IMR-90 (cell line): Measurements from ENCODE around the gene NUP50. TPM values are rescaled to one million over a fixed set of nuclear protein-coding genes. Genes with fewer than 3 reads are reported as not detected.

Experiments used
- ATAC-seq: fragments of 200-7000 bp; cut with Tn5 transposase; 2 replicates; pipeline ENCODE4 v1.9.1; 2020; ENCODE audit warnings: low read depth, mild to moderate bottlenecking, moderate library complexity
- BruUV-seq: library from RNA; stranded (reverse); fragments of 400-500 nt; replicated peaks from 2 replicates; lab custom pipeline; 2021; lab: Mats Ljungman, UMichigan
- CTCF ChIA-PET: fragments of 300-600 bp; formaldehyde crosslinking; extraction: SDS; loops from one replicate; lab custom pipeline; 2021; ENCODE audit warnings: antibody characterized with exemption; lab: Yijun Ruan, JAX
- POLR2A ChIA-PET: fragments of 300-600 bp; sonication (Branson Sonifier 250); formaldehyde crosslinking; loops from one replicate; lab custom pipeline; 2022; ENCODE audit warnings: antibody characterized with exemption; ENCODE audit not compliant: unreplicated experiment; lab: Charles Lee
- DNase-seq: peaks from one replicate; pipeline ENCODE4 v3.0.0; 2013
- H2AFZ ChIP-seq: replicated peaks from 2 replicates; pipeline ENCODE3; 2013; ENCODE audit warnings: low read length, mild to moderate bottlenecking; ENCODE audit not compliant: poor library complexity
- H2AK5ac ChIP-seq: 2 replicates; pipeline ENCODE4 v1.6.1; 2013; ENCODE audit warnings: low read depth, low read length, inconsistent platforms
- H2AK9ac ChIP-seq: replicated peaks from 2 replicates; pipeline ENCODE3; 2013; ENCODE audit warnings: mild to moderate bottlenecking, low read depth, low read length, moderate library complexity; ENCODE audit not compliant: poor library complexity
- H2BK120ac ChIP-seq: 2 replicates; pipeline ENCODE4 v1.6.1; 2013; ENCODE audit warnings: low read depth, low read length, inconsistent platforms
- H2BK15ac ChIP-seq: 3 replicates; pipeline ENCODE4 v1.6.1; 2013; ENCODE audit warnings: low read depth, low read length, inconsistent platforms
- H2BK20ac ChIP-seq: 2 replicates; pipeline ENCODE4 v1.6.1; 2013; ENCODE audit warnings: low read depth, mild to moderate bottlenecking, inconsistent platforms, low read length, moderate library complexity
- H2BK5ac ChIP-seq: 2 replicates; pipeline ENCODE4 v1.6.1; 2013; ENCODE audit warnings: mild to moderate bottlenecking, low read depth, low read length, inconsistent platforms; ENCODE audit not compliant: poor library complexity, severe bottlenecking
- H3K14ac ChIP-seq: replicated peaks from 2 replicates; pipeline ENCODE4 v1.6.1; 2013; ENCODE audit warnings: low read depth, low read length, inconsistent platforms
- H3K18ac ChIP-seq: 2 replicates; pipeline ENCODE4 v1.6.1; 2013; ENCODE audit warnings: low read depth, low read length, control low read depth
- H3K23ac ChIP-seq: 2 replicates; pipeline ENCODE4 v1.6.1; 2013; ENCODE audit warnings: low read depth, low read length, inconsistent platforms
- H3K27ac ChIP-seq: 2 replicates; pipeline ENCODE4 v1.5.1; 2013; ENCODE audit warnings: mild to moderate bottlenecking, control low read depth, low read length; ENCODE audit not compliant: insufficient read depth
- H3K27me3 ChIP-seq: 2 replicates; pipeline ENCODE4 v1.6.1; 2013; ENCODE audit warnings: low read length; ENCODE audit not compliant: control insufficient read depth, insufficient read depth
- H3K36me3 ChIP-seq: 2 replicates; pipeline ENCODE4 v1.6.1; 2013; ENCODE audit warnings: low read length, mixed read lengths; ENCODE audit not compliant: control insufficient read depth, insufficient read depth
- H3K4ac ChIP-seq: 2 replicates; pipeline ENCODE4 v1.6.1; 2013; ENCODE audit warnings: low read depth, low read length, inconsistent platforms
- H3K4me1 ChIP-seq: 2 replicates; pipeline ENCODE4 v1.6.1; 2013; ENCODE audit warnings: low read length, mixed read lengths; ENCODE audit not compliant: control insufficient read depth, insufficient read depth
- H3K4me2 ChIP-seq: 2 replicates; pipeline ENCODE4 v1.6.1; 2013; ENCODE audit warnings: low read depth, mild to moderate bottlenecking, control low read depth, low read length, moderate library complexity
- H3K4me3 ChIP-seq: 2 replicates; pipeline ENCODE4 v1.5.1; 2013; ENCODE audit warnings: low read depth, mild to moderate bottlenecking, control low read depth, low read length, moderate library complexity; ENCODE audit not compliant: insufficient read depth
- H3K56ac ChIP-seq: 2 replicates; pipeline ENCODE4 v1.6.1; 2013; ENCODE audit warnings: low read length, inconsistent platforms; ENCODE audit not compliant: insufficient read depth; ENCODE audit errors: extremely low read depth
- H3K79me1 ChIP-seq, 2 experiments: 2 replicates each; pipeline ENCODE4 v1.6.1; 2013; ENCODE audit warnings: low read length in 2 of 2, inconsistent platforms in 1 of 2, low read depth in 1 of 2
- H3K9ac ChIP-seq: 2 replicates; pipeline ENCODE4 v1.6.1; 2013; ENCODE audit warnings: low read depth, low read length, control low read depth
- H3K9me1 ChIP-seq: 2 replicates; pipeline ENCODE4 v1.6.1; 2013; ENCODE audit warnings: low read length, inconsistent platforms; ENCODE audit not compliant: insufficient read depth
- H3K9me3 ChIP-seq: 2 replicates; pipeline ENCODE4 v1.6.1; 2013; ENCODE audit warnings: low read length; ENCODE audit not compliant: control insufficient read depth, insufficient read depth
- H4K20me1 ChIP-seq: 2 replicates; pipeline ENCODE4 v1.6.1; 2013; ENCODE audit warnings: low read length, inconsistent platforms; ENCODE audit not compliant: insufficient read depth
- H4K5ac ChIP-seq: 2 replicates; pipeline ENCODE4 v1.6.1; 2013; ENCODE audit warnings: mild to moderate bottlenecking, low read depth, low read length, control low read depth
- H4K8ac ChIP-seq, 2 experiments: 2 replicates each; pipeline ENCODE4 v1.6.1; 2013; ENCODE audit warnings: low read depth in 2 of 2, low read length in 2 of 2, control low read depth in 1 of 2, inconsistent platforms in 1 of 2
- H4K91ac ChIP-seq: 2 replicates; pipeline ENCODE4 v1.6.1; 2013; ENCODE audit warnings: low read depth, low read length, inconsistent platforms; ENCODE audit not compliant: insufficient read depth
- BHLHE40 ChIP-seq: fragments of 150-350 bp; IDR thresholded peaks from 2 replicates; pipeline ENCODE4 v1.6.1; 2016; ENCODE audit warnings: mild to moderate bottlenecking, low read depth, low read length
- CEBPB ChIP-seq: IDR thresholded peaks from 2 replicates; pipeline ENCODE4 v1.6.1; 2012; ENCODE audit warnings: low read depth, low read length, improper control_type of control experiment
- CHD1 ChIP-seq: IDR thresholded peaks from 2 replicates; pipeline ENCODE4 v1.6.1; 2012; ENCODE audit warnings: low read depth, low read length, improper control_type of control experiment
- CTCF ChIP-seq: conservative IDR thresholded peaks from 2 replicates; pipeline ENCODE4 v1.5.1; 2012; ENCODE audit warnings: mild to moderate bottlenecking, low read depth, low read length, improper control_type of control experiment
- ELK1 ChIP-seq: fragments of 150-350 bp; IDR thresholded peaks from 2 replicates; pipeline ENCODE4 v1.6.1; 2016; ENCODE audit warnings: low read depth, mild to moderate bottlenecking, low read length, moderate library complexity, borderline replicate concordance
- FOS ChIP-seq: fragments of 150-350 bp; IDR thresholded peaks from 2 replicates; pipeline ENCODE4 v1.6.1; 2016; ENCODE audit warnings: low read depth, low read length
- MAFK ChIP-seq: IDR thresholded peaks from 2 replicates; pipeline ENCODE4 v1.6.1; 2012; ENCODE audit warnings: low read depth, low read length, improper control_type of control experiment
- MAZ ChIP-seq: IDR thresholded peaks from 2 replicates; pipeline ENCODE4 v1.6.1; 2012; ENCODE audit warnings: low read depth, mild to moderate bottlenecking, low read length, improper control_type of control experiment, moderate library complexity, borderline replicate concordance
- MXI1 ChIP-seq: IDR thresholded peaks from 2 replicates; pipeline ENCODE4 v1.6.1; 2012; ENCODE audit warnings: low read depth, mild to moderate bottlenecking, low read length, moderate library complexity, borderline replicate concordance
- NFE2L2 ChIP-seq: fragments of 150-350 bp; IDR thresholded peaks from 2 replicates; pipeline ENCODE4 v1.6.1; 2016; ENCODE audit warnings: low read depth, mild to moderate bottlenecking, low read length
- POLR2A ChIP-seq: IDR thresholded peaks from 2 replicates; pipeline ENCODE4 v1.6.1; 2012; ENCODE audit warnings: mild to moderate bottlenecking, low read depth, low read length
- RAD21 ChIP-seq: IDR thresholded peaks from 2 replicates; pipeline ENCODE4 v1.6.1; 2012; ENCODE audit warnings: low read length, improper control_type of control experiment
- RCOR1 ChIP-seq: IDR thresholded peaks from 2 replicates; pipeline ENCODE4 v1.6.1; 2012; ENCODE audit warnings: mild to moderate bottlenecking, low read length, improper control_type of control experiment; ENCODE audit not compliant: insufficient replicate concordance
- RFX5 ChIP-seq: IDR thresholded peaks from 2 replicates; pipeline ENCODE4 v1.8.0; 2012; ENCODE audit warnings: low read depth, mild to moderate bottlenecking, low read length, moderate library complexity
- SMC3 ChIP-seq: fragments of 150-350 bp; IDR thresholded peaks from 2 replicates; pipeline ENCODE4 v1.6.1; 2016; ENCODE audit warnings: low read depth, mild to moderate bottlenecking, antibody characterized with exemption, low read length, moderate library complexity
- USF2 ChIP-seq: fragments of 150-350 bp; IDR thresholded peaks from 2 replicates; pipeline ENCODE4 v1.6.1; 2017; ENCODE audit warnings: mild to moderate bottlenecking, antibody characterized with exemption, low read length, low read depth
- WGBS, 2 experiments: methylation state at CpG; one replicate each; pipeline versions ENCODE4 v1.1.5 to v1.1.7; 2013; ENCODE audit warnings: missing lambda C conversion rate in 2 of 2; ENCODE audit not compliant: insufficient read length in 1 of 2; ENCODE audit errors: extremely low coverage in 2 of 2; 5-methylcytosine and 5-hydroxymethylcytosine counted together
- dilution Hi-C: fragments of 300-500 bp; cut with HindIII; formaldehyde crosslinking; loops from one replicate; pipeline ENCODE4 v1.14.3; 2018; ENCODE audit warnings: low sequenced_read_pairs; ENCODE audit not compliant: unreplicated experiment
- in situ Hi-C: fragments of 300-500 bp; cut with MboI; formaldehyde crosslinking; loops from 3 replicates; pipeline ENCODE4 v1.14.3; 2019; ENCODE audit warnings: low sequenced_read_pairs, inconsistent platforms, mixed read lengths
- intact Hi-C: fragments of 100-400 bp; cut with micrococcal nuclease; formaldehyde crosslinking; loops from 2 replicates; pipeline ENCODE4 v1.10.0; 2022
- polyA plus RNA-seq, 3 experiments: library from polyadenylated mRNA; depleted of rRNA; stranded (reverse); fragments of >200 nt; gene quantifications; 2 replicates each; pipeline ENCODE4 v1.2.3, GENCODE V29; 2012; ENCODE audit warnings: low replicate concordance in 1 of 3
- total RNA-seq: library from RNA; depleted of rRNA; stranded (reverse); fragments of >200 nt; gene quantifications from 2 replicates; pipeline ENCODE4 v1.2.3, GENCODE V29; 2012

Gene NUP50
- total and polyA plus RNA-seq, 2 of the 4 experiments (the other 2 are of a cell fraction): 12.8 to 65.4 TPM

GRCh38 chr22:45207533-45207932 is 43.8 kb downstream of the NUP50 start:
- H3K4me3 ChIP-seq: no peak overlapping the region
- H2AK5ac ChIP-seq: peak overlapping the region; percentile 88
- no peak overlapping the region for H2AFZ ChIP-seq
- H4K91ac ChIP-seq: peak overlapping the region; percentile 47
- no peak overlapping the region for H4K5ac ChIP-seq
- peaks cover 27% of the 10 kb centered on the region for H3K36me3 ChIP-seq
- WGBS, 2 experiments: 97% methylated on average over 7 of the region's 13 CpGs; no CpG with 5 or more reads in 1 of the 2 experiments
- ChIA-PET POLR2A (no interaction called here), CTCF (no interaction called here)
- H3K9me3 ChIP-seq: no peaks in the 10 kb centered on the region
- H2BK120ac ChIP-seq: 0 out of 2 replicates have a peak overlapping the region, but pooled peaks have one; percentile 12
- no peak overlapping the region for H2BK5ac ChIP-seq
- H3K9ac ChIP-seq: no peak overlapping the region
- in situ Hi-C loops: no loop called here
- intact Hi-C loops: no loop called here
- no peak overlapping the region for H3K18ac ChIP-seq
- H2AK9ac ChIP-seq: peak overlapping the region; percentile 47
- no peak overlapping the region for H3K14ac ChIP-seq
- ATAC-seq: no peak
- H2BK20ac ChIP-seq: no peak overlapping the region
- BruUV-seq: no TSS peak
- H3K9me1 ChIP-seq: peaks cover 27% of the 10 kb centered on the region
- H3K27ac ChIP-seq: no peak overlapping the region
- DNase-seq: no peak
- H3K4me2 ChIP-seq: no peak overlapping the region
- no peak overlapping the region for H2BK15ac ChIP-seq
- H4K20me1 ChIP-seq: peaks cover 21% of the 10 kb centered on the region
- peaks cover 35% of the 10 kb centered on the region for H3K4me1 ChIP-seq
- H3K79me1 ChIP-seq: peaks cover 14 to 47% of the 10 kb centered on the region in 2 experiments; a peak in 3 of 4 replicates
- peak overlapping the region; percentile 25; the same call in 1 of the 2 replicates for H3K4ac ChIP-seq
- no peak for TF ChIP-seq NFE2L2
- TF ChIP-seq SMC3: no peak
- no peak for TF ChIP-seq USF2
- no peak for TF ChIP-seq CTCF
- no peak for TF ChIP-seq RAD21
- TF ChIP-seq MXI1: no peak
- no peak for TF ChIP-seq MAZ
- no peak for TF ChIP-seq CHD1
- TF ChIP-seq CEBPB: no peak
- TF ChIP-seq FOS: no peak
- TF ChIP-seq ELK1: no peak
- TF ChIP-seq RFX5: no peak
- no peak for TF ChIP-seq MAFK
- TF ChIP-seq BHLHE40: no peak
- no peak for TF ChIP-seq POLR2A
- TF ChIP-seq RCOR1: no peak
- H3K23ac ChIP-seq: no peak overlapping the region
- no peaks in the 10 kb centered on the region for H3K27me3 ChIP-seq
- dilution Hi-C loops: no loop called here
- no peak overlapping the region for H3K56ac ChIP-seq
- no peak overlapping the region for H4K8ac ChIP-seq
